ENCODE results near the gene ANKS6. TPM values are rescaled to one million over a fixed set of nuclear protein-coding genes. Genes with fewer than 3 reads are reported as not detected.

Gene ANKS6
- total and polyA plus RNA-seq, 4 donors, result 16.7 to 35.5 (median 25.0) TPM

DNA sequence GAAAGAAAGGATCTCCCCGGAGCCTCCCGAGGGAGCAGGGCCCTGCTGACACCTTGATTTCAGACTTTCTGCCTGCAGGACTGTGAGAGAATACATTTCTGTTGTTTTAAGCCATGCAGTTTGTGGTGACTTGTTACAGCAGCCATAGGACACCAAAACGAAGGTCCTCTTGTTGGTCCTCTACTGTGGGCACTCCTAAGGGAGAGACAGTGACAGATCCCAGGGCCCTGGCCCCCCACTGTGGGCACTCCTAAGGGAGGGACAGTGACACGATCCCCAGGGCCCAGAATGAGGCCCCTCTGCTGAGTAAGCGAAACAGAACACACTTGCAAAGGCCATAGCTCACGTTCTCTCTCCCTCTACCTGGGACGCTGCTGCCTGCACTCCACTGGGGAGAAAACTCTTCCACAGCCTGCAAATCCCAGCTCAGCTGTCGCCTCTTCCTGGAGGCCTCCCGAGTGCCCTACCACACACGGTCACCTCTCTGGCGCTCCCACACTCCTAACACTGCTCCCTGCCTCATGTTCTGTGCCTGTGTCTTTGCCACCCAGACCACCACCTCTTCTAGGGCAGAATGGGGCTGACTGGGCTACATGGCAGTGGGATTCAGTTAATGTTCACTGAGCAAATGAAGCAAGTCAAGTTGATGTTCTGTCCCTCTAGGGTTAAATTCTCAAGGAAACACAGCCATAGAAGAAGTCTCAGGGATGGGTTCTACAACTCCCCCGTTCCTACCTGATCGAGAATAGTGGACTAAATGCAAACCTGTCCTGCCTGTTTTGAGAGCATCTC, 23.8 kb downstream of the ANKS6 start:
- Histone ChIP-seq H3K4me3 (no peak overlapping the region), H3K27ac (ENCODE audit: low read depth in 1 of 2, low read length in 1 of 2) (no peak overlapping the region), H3K4me1 (ENCODE audit: control insufficient read depth in 5 of 5, insufficient read depth in 5 of 5, low read length in 5 of 5) (no peaks in the 10 kb centered on the region), H3K27me3 (ENCODE audit: control insufficient read depth in 3 of 3, insufficient read depth in 3 of 3, low read length in 2 of 3) (no peaks in the 10 kb centered on the region), H3K9me3 (ENCODE audit: control insufficient read depth in 4 of 4, insufficient read depth in 3 of 4, low read length in 3 of 4) (no peaks in the 10 kb centered on the region), H3K9ac (ENCODE audit: insufficient read depth in 1 of 2, low read length in 2 of 2) (no peak overlapping the region), H3K36me3 (ENCODE audit: control insufficient read depth in 4 of 4, insufficient read depth in 4 of 4, low read length in 4 of 4) (peaks cover 6 to 37% (median 36%) of the 10 kb centered on the region in 4 donors)
- ATAC-seq (ENCODE audit: insufficient read depth, low FRiP score), result no peak
- no peak for DNase-seq
- TF ChIP-seq, protein P1, sequence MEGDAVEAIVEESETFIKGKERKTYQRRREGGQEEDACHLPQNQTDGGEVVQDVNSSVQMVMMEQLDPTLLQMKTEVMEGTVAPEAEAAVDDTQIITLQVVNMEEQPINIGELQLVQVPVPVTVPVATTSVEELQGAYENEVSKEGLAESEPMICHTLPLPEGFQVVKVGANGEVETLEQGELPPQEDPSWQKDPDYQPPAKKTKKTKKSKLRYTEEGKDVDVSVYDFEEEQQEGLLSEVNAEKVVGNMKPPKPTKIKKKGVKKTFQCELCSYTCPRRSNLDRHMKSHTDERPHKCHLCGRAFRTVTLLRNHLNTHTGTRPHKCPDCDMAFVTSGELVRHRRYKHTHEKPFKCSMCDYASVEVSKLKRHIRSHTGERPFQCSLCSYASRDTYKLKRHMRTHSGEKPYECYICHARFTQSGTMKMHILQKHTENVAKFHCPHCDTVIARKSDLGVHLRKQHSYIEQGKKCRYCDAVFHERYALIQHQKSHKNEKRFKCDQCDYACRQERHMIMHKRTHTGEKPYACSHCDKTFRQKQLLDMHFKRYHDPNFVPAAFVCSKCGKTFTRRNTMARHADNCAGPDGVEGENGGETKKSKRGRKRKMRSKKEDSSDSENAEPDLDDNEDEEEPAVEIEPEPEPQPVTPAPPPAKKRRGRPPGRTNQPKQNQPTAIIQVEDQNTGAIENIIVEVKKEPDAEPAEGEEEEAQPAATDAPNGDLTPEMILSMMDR (IDR thresholded peaks at IDR 0.05; ENCODE audit: control extremely low read depth, extremely low read depth), result no peak
- 92 to 96% methylated on average over 13 of the region's 13 CpGs for WGBS, 2 donors

DNA sequence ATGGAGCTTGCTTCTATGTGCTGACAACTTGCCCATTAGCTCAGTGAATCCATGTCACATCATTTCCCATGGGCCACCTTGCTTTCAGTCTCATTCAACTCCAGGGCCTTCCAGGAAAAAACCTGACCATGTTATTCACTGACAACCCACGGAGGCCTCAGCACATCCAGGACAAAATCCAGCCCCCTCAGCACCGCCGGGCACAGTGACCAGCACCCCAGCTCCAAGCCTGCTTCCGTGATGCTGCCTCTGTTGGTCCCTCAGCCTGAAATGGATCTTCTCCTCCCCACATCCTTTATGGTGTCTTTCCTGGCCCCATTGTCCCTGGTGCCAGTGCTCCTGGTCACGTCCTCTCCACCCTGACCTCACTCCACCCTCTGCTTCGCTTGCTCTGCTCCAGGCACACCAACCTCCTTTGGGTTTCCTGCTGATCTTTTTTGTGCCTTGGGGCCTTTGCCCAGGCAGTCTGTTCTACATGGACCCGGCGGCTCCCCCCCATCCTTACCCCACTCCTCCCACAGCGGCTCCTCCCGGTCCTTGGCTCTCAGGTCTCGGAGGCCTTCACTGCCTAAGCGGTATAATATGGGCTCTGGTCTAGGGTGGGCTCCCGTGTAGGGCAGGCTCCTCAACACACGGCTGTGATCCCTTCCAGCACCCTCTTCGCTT, 25.0 kb downstream of the ANKS6 start:
- Histone ChIP-seq H3K36me3 (ENCODE audit: control insufficient read depth in 4 of 4, insufficient read depth in 4 of 4, low read length in 4 of 4) (peaks cover 6 to 44% (median 42%) of the 10 kb centered on the region in 4 donors), H3K4me3 (no peak overlapping the region), H3K4me1 (ENCODE audit: control insufficient read depth in 5 of 5, insufficient read depth in 5 of 5, low read length in 5 of 5) (no peaks in the 10 kb centered on the region), H3K27me3 (ENCODE audit: control insufficient read depth in 3 of 3, insufficient read depth in 3 of 3, low read length in 2 of 3) (no peaks in the 10 kb centered on the region), H3K27ac (ENCODE audit: low read depth in 1 of 2, low read length in 1 of 2) (no peak overlapping the region), H3K9ac (ENCODE audit: insufficient read depth in 1 of 2, low read length in 2 of 2) (no peak overlapping the region), H3K9me3 (ENCODE audit: control insufficient read depth in 4 of 4, insufficient read depth in 3 of 4, low read length in 3 of 4) (no peaks in the 10 kb centered on the region)
- DNase-seq, result no peak
- WGBS, 2 donors, result 91 to 96% methylated on average over 15 of the region's 15 CpGs
- no peak for ATAC-seq (ENCODE audit: insufficient read depth, low FRiP score)
- TF ChIP-seq, protein P1 (IDR thresholded peaks at IDR 0.05; ENCODE audit: control extremely low read depth, extremely low read depth), result no peak

DNA sequence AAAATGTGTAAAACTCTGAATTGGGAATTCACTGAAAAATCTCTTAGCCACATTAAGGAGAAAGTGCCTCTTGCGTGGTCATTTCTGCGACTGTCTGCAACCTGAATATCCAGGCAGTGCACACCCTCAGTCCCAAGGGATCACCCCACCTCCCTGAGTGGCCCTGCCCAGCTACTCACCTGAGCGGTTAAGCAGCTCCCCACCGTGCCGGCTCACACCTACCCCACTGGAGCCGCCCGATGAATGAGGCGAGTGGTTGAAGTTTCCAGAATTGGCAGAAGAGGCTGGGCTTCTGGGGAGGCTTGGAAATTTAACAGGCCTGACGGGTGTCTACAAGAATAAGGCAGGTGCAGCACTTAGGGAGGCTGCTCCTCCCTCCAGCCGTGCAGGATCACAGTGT, 25.6 kb downstream of the ANKS6 start:
- Histone ChIP-seq H3K27me3 (ENCODE audit: control insufficient read depth in 3 of 3, insufficient read depth in 3 of 3, low read length in 2 of 3) (no peaks in the 10 kb centered on the region), H3K4me1 (ENCODE audit: control insufficient read depth in 5 of 5, insufficient read depth in 5 of 5, low read length in 5 of 5) (no peaks in the 10 kb centered on the region), H3K9ac (ENCODE audit: insufficient read depth in 1 of 2, low read length in 2 of 2) (no peak overlapping the region), H3K36me3 (ENCODE audit: control insufficient read depth in 4 of 4, insufficient read depth in 4 of 4, low read length in 4 of 4) (peaks cover 6 to 45% (median 42%) of the 10 kb centered on the region in 4 donors), H3K27ac (ENCODE audit: low read depth in 1 of 2, low read length in 1 of 2) (no peak overlapping the region), H3K9me3 (ENCODE audit: control insufficient read depth in 4 of 4, insufficient read depth in 3 of 4, low read length in 3 of 4) (no peaks in the 10 kb centered on the region), H3K4me3 (no peak overlapping the region)
- 95 to 96% methylated on average over 10 of the region's 10 CpGs for WGBS, 2 donors
- DNase-seq (no peak), ATAC-seq (ENCODE audit: insufficient read depth, low FRiP score) (no peak)
- TF ChIP-seq, protein P1 (IDR thresholded peaks at IDR 0.05; ENCODE audit: control extremely low read depth, extremely low read depth), result no peak

Data from lung (tissue), 12 donors.